ENCODE measurements around the gene HOXA7.

The HOXA7 gene

DNA sequence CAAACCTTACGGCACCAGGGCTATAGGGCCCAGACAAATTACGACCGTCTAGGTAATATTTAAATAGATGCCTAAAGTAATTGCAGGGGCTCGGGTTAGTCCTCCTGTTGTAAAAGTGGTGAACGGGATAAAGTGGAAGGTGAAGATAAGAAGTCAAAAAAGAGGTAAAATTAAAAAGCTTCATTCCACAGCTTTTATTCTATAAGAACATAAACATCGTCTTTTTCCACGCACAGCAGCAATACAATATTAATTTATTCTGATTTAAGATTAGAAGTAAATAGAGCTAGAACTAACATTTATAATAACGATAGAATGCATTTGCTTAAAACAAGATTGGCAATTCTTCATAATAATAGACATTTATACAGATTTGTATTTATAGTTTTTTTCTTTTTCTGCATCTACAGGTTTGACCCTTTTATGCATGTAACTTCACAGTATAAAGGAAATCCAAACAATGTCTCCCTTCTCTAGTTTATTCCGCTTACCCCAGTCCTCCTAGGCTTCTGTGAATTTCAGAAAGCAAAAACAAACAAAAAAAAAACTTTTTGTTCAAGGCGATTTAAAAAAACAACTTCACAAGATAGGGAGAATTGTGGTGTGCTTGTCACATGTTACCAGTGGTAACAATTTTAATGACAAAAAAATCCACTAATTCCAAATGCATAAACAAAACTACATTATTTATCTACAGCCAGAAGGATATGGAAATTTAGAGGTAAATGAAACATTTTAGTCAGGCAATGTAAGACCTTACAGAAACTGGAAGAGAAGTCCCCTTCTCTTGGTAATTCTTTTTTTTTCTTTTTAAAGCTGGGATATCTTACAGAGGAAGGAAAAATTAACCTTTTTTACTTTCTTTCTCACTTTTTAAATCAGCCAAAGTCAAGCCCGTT is 14.2 kb upstream of the HOXA7 start:
- DNase-seq = no peak

DNA sequence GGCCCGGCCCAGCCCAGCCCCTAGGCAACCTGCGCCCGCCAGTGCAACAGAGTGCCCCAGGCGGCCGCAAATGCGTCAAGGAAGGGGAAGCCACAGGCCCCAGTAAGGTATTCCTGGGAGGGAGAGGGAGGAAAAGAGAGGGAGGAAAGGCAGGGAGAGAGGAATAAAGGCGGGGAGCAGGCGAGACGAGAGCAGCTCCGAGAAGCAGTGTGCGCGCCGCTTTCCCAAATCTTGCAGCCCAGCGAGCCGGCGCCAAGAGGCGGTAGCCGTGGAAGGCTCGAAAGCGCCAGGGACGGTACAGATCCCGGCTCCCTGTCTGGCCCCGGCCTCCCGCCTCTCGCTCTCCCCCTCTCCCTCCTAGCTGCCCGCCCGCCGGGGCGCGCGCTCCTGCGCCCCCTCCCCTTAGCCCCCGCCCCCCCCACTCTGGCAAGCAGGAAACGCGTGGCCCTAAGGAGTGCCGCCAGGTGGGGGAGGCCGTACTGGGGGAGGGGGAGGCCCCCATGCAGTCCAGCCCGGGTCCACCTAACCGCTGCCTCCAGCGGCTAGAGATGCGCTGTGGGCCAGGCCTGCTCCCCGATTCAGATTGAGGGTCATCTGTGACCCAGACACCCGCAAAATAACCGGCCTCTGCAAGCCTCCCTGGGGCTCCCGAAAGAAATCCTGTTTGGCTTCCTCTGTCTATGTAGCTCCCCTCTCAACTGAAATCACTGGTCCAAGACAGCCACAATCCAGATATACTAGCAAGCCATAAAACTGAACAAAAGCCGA is 13.4 kb upstream of the HOXA7 start:
- no peak for DNase-seq

DNA sequence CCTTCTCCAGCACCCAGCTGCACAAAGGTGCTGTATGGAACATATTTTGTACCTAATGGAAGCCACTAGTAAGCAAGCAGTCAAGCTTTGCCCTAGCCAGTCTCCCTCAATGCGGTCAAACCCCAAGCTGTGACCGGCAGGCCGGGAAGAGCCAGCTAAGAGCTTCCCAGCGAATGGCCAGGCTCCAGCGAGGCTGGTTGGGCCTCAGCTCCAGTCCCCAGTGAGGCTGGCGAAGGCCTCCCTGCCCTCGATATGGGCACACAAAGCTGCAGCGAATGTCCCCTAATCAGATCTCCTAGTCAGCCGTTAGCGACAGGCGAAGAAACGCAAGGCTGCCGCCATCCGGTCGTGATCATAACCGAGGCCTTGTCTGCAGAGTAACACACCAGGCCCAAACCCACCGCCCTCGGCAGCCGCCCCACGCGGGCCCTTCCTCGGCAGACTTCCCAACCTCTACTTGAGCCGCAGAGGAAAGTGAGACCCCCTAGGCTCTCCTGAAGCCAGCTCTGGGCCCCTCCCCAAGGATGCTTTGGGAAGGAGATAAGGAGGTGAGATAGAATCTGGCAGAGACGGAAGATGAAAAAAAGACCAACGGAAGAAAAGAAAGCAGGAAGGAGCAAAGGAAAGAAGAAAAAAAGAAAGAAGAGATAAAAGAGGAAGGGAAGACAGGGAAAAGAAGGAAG is 11.9 kb upstream of the HOXA7 start:
- no peak for DNase-seq

DNA sequence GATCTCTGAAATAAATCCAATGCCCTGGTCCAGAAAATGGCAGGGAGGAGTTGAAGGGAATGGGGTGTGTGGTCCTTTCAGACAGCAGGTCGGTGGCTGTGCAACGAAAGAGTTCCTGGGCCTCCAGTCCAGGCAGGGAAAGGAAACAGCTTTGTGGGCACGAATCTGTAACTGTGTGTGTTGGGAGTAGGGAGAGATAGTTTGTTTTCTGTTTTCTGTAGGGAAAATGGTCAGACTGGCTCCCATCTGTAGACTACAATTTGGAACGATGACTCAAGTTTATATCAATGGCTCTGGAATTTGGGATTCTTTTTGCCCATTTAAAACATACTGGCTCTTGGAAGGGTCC is 11.4 kb upstream of the HOXA7 start:
- DNase-seq = no peak

DNA sequence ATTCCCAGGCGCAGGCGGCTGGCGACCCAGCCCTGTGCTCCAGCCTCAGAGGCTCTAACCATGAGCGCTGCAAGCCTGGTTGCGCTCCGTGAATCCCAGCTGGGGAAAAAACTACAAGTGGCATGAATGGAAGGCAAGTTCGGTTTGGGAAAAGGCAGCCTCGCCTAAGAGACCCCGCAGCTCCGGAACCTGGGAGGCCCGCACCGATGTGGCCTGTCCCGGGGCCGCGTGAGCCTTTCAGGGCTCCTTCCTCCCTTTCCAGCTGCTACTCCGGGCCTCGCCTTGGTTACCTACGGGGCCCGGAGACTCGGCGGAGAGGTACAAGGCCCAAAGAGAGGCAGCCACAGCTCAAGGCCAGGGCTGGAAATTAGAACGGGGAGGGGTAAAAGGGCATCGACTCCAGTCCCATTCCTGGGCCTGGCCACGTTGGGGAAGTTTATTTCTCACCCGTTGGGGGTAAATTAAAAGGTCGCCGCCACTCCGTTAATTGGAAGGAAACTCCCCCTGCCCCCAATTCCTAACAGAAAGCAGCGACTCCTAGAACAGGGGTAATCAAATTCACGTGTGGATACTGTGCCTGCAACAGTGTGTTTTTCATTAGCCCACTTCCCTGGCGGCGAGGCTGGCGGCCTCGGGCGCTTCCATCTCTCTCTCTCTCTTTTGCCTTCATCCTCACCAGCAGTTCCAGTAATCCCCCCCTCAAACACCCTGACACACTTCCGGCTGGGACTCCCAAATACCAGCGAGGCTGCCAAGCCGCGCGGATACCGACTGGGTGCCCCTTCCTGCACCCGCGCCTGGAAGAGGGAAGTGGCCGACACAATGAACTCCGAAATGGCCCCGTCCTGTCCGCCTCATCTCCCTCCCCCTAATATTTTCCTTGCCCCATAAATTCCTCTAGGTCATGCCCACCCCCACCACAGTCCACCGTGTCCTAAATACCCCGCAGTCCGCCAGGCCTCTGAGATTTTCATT is 10.3 kb upstream of the HOXA7 start:
- DNase-seq = no peak

DNA sequence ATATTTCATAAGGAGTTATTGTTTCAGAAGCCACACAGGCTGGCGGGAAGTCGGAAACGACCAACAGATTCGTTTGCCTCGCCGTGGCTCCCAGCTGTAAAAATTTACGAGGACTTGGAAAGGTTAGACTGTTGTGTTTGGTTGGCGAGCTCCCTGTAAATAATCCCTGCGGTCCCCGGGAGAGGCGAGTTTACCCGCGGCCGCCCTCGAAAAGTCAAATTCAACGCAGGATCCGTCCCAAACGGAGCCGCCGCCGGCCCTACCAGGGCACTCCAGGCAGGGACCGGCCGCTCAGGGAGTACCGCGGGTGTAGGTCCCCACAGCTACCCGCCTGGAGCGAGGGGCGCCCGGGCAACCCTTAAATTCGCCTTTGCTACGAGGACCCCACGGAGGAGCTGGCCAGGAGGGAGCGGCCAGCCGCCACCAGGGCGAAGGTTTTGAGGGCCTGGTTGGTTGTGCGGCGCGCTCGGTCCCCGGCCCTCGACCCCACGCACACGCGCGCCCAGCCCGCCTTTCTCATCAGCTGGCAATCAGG is 9.6 kb upstream of the HOXA7 start:
- no peak for DNase-seq

DNA sequence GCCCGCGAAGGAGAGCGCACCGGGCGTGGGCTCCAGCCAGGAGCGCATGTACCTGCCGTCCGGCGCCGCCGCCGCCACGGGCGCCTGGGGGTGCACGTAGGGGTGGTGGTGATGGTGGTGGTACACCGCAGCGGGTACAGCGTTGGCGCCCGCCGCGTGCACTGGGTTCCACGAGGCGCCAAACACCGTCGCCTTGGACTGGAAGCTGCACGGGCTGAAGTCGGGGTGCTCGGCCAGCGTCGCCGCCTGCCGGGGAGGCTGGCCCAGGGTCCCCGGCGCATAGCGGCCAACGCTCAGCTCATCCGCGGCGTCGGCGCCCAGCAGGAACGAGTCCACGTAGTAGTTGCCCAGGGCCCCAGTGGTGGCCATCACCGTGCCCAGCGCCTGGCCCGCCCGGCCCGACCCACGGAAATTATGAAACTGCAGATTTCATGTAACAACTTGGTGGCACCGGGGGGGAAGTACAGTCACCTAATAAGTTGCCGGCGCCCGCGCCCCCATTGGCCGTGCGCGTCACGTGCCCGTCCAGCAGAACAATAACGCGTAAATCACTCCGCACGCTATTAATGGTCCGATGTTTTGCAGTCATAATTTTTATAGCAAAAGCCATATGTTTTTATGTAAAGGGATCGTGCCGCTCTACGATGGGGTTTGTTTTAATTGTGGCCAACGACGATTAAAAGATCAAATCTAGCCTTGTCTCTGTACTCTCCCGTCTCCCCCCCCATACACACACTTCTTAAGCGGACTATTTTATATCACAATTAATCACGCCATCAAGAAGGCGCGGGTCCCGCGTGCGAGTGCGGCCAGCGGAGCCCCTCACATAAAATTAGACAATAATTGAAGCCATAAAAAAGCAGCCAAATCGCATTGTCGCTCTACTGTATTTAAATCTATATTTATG is 8.9 kb upstream of the HOXA7 start, which contains the start of gene HOXA9:
TSS of gene HOXA9 (minus strand) at position 449 of the 907 bp plus-strand sequence. CDS start at position 369, 80 bp downstream.
- DNase-seq = no peak

DNA sequence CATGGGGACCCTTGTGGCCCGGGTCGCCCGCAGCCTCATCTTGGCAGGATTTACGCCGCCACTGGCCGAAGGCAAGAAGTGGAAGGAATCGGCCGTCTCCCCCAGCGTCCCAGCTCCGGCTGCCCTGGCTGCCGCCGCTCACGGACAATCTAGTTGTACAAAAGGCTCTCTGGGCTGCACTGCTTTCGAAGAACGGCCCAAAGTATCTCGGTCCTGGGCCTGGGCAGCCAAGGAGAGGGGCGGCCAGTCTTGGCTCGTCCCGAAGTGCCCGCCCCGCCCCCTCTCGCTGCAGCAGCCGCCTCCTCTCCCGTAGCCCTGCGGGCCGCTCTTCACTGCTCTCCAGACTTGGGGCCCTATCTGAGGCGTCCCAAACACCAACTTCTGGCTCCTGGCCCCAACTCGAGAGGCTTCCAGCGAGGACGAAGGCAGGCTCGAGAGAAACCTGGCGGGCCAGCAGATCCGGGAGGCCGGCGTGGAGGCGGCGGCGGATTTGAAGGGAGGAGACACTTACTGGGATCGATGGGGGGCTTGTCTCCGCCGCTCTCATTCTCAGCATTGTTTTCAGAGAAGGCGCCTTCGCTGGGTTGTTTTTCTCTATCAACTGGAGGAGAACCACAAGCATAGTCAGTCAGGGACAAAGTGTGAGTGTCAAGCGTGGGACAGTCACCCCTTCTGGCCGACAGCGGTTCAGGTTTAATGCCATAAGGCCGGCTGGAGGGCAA is 8.1 kb upstream of the HOXA7 start:
- no peak for DNase-seq

DNA sequence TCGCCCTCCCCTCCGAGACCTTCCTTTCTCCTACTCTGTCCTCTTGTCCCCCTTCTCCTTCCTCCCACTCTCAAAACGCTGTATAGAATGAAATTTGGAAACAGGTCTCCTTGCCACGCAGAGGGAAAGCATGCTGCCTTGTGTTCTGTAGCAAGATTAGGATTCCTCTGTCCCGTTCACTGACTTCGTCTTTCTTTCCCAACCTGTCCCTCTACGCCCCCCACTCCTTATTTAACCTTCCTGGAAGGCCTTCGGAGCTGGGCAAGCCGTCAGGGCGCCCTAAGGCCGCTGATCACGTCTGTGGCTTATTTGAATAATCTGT is 7.5 kb upstream of the HOXA7 start:
- no peak for DNase-seq

DNA sequence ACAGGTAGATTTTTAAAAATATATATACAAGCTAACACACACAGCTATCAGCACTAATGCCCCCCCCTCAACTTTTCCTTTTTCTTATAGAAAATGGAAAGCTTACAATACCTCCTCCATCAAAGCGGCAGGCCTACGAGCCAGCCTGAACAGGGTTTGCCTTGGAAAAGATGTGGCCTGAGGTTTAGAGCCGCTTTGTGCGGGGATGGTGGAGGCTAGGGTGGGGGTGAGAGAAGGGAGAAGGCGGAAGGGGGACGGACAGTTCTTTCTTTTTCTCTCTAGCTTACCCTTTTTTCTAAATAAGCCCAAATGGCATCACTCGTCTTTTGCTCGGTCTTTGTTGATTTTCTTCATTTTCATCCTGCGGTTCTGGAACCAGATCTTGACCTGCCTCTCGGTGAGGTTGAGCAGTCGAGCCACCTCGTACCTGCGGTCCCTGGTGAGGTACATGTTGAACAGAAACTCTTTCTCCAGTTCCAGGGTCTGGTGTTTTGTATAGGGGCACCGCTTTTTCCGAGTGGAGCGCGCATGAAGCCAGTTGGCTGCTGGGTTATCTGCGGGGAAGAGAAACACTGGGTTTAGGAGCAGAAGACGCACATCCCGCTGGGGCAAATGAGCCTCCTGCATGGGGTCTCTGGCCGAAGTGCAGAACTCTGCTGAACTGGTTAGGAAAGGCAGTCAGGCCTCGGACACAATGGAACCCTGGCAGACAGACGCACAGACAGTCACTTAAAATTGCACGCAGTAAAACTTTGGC is 7.0 kb upstream of the HOXA7 start:
- no peak for DNase-seq

DNA sequence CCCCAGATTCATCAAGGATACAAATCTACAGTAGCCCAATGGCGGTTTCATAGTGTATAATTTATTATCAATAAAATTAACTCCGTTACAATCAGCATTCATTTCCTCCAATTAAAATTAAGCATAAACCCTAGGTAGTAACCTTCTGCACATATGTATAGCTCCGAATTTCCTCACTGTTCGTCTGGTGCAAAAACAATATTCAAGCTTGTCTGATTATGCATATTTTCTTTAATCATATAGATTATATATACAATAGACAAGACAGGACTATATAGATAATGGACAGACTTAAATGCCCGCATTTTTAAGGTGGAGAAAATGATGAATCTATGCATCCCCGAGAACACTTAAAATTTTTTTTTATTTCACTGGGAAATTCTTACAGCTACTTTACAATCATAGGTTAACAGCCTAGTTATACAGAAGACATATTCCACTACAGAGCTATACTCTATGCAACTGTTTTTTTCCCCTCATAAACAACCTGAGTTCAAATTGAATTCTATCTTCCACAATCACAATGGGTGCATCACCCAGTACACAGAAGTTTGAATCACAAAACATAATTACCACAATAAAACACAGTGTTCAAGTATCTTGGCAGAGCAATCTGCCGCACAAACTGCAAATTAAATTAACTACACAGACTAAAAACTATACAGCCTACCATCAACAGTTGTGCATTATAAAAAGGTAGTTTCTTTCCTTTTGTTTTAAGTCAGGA is 6.2 kb upstream of the HOXA7 start:
- no peak for DNase-seq

DNA sequence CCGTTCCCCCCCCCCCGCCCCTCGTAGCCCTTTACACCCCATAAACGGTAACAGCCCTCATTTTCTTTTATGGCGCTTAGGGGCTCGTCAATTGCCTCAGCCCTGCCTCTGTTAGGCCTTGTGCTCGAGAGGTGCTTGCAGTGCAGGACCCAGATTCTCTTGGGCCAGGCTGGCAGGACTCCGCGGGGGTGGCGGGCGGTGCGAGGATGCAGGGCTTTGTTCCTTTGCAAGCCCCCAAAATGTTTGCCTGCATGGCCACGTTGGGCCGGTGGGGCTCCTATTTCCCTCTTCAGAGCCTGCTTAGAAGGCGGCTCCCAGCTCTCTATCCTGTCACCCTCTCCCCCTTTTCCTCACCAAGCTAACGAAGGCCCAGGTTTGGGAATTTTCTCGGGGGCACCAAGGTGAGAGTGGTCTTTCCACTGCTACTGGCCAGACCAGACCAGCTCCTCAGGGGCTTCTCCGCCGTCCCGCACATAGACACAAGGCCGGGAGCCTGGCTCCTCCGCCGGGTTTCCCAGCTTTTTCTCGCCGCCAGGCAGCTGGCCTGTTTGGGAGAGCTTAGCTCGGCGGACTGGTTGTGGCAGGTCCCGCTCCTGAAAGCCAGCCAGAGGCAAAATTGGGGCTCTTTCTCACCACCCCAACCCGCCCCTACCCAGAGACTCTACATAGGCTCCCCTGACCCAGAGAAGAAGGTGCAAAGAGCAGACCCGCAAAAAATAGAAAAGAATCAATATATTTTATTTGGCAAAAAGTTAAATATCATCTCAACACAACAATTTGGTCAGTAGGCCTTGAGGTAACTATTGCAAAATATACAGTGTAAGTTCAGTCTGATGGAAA is 5.5 kb upstream of the HOXA7 start:
- DNase-seq = no peak

DNA sequence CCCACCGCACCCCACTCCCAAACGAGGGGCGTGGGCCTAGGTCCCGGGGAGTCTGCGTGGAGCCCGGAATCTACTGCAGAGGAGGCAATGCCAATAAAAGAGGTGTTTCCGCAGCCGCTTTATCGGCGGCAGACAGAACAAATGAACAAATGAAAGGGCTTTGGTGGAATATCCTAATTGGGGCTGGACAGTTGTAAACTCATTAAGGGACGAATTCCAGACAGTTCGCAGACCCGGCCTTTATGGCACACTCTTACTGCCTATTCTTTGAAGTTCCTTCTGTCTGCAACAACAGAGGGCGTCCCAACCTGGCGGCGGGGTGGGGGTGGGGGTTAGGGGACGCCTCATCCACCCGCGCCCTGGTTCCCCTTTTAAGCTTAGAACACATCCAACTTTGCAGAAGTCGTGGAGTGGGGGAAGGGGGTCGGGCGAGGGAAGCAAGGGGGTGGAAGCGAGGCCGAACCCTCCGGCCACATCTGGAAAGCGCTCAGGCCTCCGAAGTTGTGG is 4.8 kb upstream of the HOXA7 start:
- no peak for DNase-seq

DNA sequence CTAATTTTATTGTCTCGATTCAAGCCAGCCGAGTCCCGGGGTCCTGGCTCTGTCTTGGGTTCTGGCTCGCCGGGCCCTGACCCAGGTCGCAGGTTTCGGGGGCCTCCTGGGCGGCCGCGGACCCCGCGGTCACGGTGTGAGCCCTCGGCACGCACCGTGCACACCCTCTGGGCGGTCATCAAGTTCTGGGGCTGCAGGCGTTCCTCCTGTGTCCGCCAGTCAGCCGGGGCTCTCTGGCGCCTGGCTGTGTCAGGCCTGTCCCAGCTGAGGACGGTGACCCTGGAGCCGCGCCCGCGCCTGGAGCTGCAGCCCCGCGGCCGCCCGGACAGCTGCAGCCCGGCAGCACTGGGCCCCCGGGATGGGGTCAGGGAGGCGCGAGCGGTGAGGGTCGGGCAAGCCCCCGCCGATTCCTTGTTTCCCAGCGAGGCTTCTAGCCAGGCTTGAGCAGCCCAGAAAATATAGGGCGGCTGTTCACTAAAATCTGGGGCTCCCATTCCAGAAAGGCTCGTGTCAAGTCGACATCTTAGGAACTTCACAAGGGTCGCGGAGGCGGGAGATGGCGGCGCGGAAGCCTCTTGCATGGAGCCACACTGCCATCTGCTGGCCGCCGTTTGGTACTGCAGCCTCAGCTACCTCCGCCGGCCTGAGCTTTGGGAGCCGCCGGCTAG is 4.2 kb upstream of the HOXA7 start:
- DNase-seq = peak; percentile 89

DNA sequence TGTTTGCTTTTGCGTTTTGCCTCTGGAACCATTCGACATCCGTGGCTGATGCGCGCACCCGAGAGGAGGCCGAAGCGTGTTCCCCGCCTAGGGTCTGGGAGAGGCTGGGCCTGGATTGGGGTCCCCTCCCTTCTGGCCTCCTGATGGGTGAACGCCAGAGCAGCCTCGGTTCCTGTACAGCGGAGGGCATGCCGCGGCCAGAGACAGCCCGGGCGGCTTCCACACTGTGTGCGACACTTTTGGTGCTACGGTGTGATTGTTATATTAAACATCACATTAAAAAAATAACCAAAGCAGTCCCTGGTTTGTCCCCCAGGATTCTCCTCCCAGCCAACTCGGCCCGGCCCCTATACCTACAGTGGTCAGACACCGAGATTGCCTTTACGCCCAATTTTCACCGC is 3.7 kb upstream of the HOXA7 start:
- no peak for DNase-seq

DNA sequence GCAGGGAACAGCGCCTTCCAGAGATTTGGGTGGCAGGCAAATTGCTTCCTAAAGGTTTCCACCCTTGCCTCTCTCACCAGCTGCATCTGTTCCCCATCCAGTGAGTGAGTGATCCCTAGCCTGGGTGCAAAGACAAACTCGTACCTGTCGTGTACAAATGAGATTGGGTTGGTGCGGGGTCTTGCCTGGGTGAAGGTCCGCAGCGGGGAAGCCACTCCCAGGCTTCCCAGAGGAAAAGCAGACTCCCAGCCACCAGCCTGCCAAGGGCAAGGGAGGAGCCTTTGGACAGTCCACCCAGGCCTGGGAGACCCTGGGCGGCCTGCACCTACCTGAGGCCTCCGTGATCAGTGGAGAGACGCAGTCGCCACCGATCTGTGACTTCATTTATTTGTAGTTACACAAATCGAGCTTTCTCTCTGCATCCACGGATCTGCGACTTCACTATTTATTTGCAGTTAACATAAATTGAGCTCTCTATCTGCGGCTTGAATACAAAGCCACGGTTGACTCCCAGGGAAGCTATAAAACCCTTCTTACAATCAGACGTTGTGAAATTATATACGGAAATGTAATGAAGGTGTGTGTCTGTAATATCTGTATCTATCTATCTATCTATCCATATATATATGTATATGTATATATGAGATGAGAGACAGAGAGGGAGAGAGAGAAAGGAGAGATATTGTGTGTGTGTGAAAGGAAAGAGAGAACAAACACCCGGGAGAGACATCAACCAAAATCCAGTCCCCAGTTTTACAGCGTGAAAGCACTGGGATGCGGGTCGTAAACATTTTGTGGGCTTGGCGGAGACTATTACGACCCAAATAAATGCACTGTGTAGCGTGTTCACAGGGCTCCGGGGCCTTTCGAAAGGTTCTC is 3.0 kb upstream of the HOXA7 start:
- DNase-seq = no peak

Measured in stimulated activated CD4-positive, alpha-beta T cell treated with anti-CD3 and anti-CD28 coated beads, Interleukin-4, amount 100 ng/mL, for 24 hours (primary cell).